Activated naive CD4-positive, alpha-beta T cell treated with Interleukin-2 at 50 U/mL for 16 hours (primary cell): ENCODE data around the gene FAM219A.

Source experiments
- DNase-seq: peaks from one replicate; pipeline ENCODE4 v3.0.0-alpha.2; 2020

Gene FAM219A, protein sequence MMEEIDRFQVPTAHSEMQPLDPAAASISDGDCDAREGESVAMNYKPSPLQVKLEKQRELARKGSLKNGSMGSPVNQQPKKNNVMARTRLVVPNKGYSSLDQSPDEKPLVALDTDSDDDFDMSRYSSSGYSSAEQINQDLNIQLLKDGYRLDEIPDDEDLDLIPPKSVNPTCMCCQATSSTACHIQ

DNA sequence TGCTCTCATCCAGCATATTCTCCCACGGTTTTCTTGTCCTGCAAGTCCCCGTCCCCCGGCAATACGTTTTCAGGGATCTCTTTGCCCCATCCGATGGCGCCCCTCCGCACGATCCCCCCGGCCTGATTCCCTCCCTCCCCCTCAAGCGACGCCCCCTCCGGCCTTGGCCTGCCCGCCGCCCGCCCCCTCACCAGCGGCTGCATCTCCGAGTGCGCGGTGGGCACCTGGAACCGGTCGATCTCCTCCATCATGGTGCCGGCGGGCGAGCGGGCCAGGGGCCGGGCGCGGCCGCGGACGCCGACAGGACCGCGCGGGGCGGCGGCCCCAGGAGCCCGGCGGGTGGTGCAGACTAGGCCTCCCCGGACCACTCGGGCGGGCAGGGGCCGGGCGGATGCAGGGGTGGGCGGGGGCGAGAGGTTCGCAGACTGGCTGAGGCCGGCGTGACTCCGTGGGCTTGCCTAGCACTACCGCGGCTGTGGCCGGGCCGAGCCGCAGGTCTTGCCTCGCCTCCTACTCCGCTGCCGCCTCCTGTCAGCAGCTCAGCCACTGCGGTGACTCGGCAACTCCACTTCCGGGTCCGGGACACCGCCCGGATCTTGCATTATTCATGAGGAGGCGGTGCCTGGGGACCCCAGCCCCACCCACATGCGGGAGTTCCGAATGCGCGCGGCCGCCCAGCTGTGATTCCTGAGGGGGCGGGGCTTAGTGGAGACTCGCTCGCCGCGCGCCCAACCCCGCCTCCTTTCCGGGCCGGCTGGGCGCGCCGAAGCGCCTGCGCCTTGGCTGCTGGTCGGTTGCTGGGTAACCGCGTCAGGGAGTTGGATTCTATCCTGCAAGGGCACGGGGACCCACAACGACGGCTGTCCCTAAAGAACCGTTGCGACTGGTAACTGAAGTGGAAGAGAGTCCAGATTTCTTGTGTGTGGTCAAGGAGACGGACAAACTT is at the start of gene FAM219A, which contains the start of gene DNAI1:
FAM219A (minus strand) TSS at position 558 of the 946 bp plus-strand sequence; CDS start at position 251, 307 bp downstream.
DNAI1 (plus strand) TSS at position 793 of the 946 bp plus-strand sequence. CDS start 201 bp downstream, outside the sequence.
- DNase-seq: peak; percentile 99

DNA sequence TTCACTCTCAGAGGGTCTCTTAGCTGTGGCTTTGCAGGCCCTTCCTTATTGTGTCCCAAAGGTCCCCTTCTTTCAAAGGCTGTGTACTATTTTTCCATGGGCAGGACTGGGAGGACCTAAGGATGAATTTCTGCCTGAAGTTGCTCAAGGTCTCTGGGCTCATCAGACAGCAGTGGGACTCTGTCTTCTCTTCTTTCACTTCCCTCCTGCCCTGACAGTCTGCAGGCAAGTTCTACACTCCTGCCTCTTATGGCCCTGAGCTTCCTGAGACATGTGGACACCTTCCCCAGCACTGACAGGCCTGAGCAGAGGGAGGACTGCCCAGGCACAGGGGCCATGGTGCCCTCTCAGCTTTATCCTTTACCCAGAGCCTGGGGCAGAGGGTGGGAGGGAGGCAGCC is 49.6 kb upstream of the FAM219A start:
- DNase-seq: no peak

DNA sequence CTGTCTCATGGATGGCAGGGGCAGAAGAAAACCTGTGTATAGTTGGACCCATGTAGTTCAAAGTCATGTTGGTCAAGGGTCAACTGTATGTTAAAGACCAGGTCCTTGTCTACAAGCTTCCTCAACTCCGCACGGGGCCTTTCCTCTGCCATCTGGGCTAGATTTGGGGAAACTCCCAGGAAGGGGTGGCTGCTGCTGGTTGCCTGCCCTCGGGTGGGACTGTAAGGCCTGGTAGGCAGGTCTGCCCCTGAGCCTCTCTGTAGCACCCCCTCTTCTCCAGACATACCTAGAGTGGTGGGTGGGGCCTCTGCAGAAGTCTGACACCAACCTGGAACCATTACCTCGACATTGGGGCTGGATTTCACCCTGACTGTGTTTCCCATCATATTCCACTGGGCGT is 49.2 kb upstream of the FAM219A start:
- no peak for DNase-seq

DNA sequence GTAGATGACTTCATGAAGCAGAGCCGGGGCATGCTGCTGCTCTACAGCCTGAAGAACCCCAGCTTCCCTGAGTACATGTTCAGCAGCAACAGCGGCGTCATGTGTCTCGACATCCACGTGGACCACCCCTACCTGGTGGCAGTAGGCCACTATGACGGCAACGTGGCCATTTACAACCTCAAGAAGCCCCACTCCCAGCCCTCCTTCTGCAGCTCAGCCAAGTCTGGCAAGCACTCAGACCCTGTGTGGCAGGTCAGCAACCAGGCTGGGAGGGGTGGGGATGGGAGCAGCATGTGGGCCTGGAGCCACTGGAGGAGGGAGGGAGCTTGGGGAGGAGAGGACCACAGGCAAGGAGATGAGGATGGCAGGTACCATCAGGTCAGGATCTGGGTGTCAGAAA is 48.3 kb upstream of the FAM219A start:
- DNase-seq: no peak

DNA sequence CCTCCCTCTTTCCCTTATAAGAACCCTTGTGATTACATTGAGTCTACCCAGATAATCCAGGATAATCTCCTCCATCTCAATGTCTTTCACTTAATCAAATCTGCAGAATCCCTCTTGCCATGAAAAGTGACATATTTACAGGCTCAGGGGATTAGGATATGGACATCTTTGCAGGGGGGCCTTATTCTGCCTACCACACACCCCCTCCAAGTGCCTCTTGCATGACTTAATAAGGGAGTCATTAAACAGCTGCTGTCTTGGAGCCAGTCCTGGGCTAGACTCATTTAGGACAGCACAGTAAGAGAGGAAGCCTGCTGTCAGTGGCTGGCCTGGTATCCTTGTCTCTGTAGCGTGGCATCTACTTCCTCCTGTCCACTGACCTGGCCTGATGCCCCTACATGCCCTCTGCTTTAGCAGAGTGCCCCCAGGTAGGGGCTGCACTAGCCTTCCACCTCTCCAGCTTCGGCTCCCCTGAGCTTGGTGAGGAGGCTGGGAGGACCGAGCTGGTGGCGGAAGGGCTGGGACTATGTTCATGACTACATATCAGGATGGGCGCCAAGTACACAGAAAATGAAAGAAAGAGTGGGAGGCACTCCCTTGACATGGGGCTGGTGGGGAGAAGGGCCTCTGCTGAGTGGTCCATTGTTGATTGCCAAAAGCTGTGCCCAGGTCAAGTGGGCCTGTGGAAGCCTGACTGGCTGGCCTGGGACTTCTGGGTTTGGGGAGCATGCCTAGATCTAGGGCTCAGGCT is 47.2 kb upstream of the FAM219A start:
- no peak for DNase-seq

DNA sequence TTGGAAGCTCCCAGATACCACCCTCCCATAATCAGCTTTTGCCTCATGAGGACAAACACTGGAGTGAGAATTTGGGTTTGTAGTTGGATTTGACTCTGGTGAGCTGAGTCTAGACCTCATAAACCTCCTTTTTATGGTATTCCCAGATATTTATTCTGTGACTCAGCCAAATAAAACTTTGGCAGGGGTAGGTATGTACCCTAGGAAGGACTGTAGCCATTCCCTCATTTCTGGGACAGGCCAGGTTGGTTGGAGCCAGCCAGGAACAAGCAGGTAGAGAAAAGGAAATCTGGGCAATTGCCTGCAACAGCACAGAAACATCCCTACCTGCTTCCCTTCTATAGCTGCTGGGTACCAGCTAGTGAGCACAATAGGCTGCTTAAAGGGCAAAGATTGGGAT is 45.0 kb upstream of the FAM219A start:
- no peak for DNase-seq

DNA sequence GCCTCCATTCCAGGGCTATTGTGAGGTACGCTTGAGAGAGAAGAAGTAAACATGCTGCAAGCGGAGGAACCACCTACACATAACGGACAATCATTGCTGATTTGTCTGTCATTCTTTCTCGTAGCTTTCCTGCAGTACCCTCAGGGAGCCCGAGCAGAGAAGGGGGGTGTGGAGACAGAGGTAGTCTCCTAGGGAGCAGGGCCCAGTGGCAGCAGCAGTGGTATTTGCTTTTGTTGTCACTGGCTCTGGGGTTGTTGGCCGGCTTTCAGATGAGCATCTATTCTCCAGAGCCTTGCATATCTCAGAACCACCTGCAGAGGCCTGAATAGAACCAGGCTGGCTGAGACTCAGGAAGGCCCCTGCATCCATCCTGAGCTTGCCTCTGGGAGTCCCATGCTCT is 44.5 kb upstream of the FAM219A start:
- DNase-seq: no peak

DNA sequence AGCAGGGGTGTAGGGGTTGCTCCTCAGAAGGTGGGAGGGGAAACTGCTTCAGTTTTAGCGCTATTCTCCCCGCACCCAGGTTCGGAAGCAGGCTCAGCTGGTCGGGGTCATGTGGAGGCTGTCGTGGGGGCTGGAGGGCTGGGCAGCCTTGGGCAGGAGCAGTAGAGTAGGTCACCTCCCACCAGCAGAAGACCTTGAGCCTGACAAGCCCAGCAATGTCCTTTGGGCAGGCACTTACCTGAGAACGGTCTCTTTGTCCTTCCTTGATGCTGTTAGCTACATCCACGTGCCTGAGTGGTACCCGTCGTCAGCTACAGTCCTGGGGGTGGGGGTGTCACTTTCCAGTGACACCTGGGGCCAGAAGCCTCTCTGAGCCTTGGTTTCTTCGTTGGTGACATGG is 44.1 kb upstream of the FAM219A start:
- DNase-seq: no peak

DNA sequence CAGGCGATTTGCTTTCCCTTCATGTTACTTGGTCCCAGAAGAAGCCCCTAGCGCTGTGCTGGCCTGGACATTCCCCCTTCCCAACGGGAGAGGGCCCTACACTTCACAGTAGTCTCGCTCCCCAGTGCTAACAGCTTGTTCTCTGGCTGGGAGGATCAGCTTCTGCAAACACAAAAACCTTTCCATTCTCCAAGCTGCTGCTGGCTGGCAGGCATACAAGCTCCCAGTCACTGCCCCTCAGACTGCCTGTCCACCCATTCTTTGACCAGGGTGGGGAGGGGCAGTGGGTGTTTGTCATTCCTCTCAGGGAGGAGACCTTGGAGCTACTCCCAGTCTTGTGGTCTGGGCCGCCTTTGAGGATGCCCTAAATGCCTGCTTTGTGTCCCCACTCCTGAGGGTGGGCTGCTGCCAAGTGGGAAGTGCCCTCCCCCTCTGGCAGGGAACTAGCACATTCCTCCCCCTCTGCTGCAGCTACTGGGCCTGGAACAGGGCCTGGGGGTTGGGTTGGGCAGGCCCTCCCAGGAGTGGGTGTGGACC is 43.6 kb upstream of the FAM219A start:
- DNase-seq: no peak

DNA sequence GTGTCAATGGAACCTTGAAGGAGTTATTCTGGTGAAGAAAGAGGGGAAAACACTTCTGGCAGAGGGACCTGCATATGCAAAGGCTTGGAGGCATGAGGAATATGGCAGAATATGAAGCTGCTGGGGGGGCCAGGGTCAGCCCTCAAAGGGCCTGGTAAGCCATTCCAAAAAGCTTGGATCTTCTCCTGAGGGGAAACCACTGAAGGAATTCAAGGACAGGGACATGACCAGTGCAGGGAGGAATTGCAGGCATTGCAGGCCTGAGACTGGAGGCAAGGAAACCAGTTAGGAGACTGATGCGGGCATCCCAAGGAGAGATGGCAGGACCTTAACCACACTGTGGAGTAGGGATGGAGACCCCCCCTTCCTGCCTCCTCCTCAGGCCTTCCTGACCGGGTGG is 43.0 kb upstream of the FAM219A start:
- no peak for DNase-seq

DNA sequence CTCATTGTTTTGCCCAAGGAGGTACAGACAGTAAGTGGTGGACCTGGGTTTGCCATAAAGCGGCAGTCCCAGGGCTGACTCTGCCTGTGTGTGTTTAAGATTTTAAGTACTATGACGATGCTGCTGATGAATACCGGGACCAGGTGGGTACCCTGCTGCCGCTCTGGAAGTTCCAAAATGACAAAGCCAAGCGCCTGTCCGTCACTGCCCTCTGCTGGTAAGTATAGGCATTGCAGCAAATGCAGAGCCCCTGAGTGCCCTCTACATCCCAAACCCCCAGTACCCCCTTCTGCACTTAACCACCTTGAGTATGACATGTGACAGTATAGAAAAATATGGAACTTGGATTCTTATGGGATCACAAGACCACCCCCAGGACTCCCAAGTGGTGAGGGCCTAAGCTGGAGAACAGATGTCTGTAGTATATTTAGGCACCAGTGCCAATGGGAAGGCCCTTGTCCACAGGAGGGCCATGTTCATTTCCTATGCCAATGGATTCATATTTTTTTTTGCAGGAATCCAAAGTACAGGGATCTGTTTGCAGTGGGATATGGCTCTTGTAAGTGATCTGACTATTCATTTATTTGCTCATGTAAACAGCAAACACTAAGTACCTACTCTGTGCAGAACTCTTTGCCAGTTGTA is 42.4 kb upstream of the FAM219A start:
- DNase-seq: peak; percentile 80

DNA sequence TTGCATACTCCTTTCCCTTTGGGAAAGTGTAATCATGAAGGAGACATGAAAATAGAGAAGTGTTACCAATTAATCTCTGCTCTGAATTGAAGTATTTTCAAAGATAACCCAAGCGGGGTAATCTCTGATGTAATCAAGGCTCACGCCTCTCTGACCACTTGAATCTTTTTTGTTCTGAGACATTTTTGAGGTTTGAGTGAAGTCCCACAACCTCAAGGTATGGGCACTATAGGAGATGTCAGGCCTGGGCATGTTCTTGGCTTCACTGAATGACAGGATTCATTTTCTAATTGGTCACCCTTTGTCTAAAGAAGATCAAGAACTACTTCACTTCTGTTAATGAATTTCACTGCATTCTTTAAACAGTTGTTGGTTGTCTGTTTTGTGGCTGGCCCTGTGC is 40.7 kb upstream of the FAM219A start:
- DNase-seq: no peak

DNA sequence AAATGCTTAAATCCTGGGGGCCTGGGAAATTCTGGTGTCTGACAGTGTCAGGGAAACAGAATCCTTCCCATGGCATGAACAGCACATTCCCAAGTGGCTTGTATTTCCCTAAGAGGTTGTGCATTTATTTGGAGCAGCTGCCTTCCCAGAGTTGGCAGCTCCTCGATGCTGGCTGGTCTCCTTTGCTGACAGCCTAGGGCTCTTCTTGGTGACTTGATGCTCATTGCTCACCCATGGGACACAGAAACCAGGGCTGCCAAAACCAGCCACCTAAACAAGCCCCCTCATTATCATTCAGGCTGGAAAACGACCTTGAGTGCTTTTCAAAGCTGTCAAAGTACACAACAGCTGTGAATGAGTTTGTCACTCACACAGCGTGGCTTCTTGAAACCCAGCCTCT is 40.2 kb upstream of the FAM219A start:
- no peak for DNase-seq

DNA sequence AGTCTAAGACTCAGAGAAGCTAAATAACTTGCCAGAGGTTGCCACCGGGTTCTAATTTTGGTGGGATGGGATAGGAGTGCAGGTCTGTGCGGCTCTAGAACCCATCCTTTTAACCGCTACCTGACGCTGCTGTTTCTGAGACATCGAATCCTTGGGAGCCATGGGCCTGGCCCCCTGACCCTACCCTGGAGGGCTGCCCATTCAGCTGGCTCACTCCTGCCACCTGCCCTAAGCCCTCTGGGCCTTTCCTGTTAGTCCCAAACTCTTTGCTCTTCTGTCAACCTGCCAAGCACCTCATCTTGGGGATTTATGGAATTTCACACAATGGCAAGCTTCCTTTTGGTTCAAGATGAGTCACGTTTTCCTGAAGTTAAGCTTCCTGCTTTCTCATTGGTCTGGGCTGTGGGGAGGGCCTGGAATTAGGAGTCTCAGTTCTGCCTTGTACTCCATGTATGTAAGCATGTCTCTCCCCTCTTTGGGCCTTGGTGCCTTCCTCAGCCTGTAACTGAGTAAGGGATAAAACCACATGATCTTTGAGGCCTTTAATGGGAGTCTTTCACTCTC is 37.9 kb upstream of the FAM219A start:
- no peak for DNase-seq

DNA sequence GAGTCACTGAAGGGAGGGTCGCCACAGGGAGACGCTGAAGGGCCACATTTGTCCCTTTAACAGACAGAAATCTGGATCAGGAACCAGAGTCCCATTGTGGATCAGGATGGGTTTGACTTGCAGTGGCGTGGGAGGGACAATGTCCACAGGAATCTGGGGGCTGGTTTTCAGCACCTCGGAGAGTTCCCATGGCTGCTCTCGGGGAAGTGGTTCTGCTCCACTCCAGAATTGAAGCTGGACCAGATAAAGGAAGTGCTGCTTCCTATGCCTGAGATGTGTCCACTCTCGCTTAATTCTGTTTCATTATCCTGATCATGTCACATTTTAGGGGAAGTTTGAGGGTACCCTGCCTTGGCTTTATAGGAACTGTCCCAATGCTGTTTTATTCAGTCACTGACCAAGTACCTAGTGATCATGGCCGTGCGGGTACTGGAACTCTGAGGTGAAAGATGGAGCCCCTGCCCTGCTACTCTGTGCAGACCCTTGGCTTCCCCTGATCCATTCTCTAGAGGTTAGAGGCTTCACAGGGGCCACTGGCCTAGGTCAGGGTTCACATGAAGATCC is 35.7 kb upstream of the FAM219A start:
- DNase-seq: peak; percentile 25

DNA sequence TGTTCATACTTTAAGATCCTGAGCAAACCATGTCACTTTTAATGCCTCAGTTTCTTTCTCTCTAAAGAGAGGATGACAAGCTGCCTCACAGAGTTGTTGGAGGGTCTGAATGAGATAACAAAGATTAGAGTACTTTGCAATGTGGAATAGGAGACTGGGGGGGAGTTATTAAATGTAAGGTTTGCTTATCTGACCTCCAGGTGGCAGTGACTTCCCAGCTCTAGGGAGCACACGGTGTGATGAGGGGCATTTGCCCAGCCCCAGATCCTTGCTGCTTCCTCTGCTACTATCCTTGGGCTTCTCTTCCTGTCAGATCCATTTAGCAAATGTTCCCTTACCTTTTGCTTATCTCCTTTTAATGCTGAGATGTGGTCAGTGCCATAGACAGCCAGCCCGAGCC is 33.7 kb upstream of the FAM219A start:
- DNase-seq: no peak

DNA sequence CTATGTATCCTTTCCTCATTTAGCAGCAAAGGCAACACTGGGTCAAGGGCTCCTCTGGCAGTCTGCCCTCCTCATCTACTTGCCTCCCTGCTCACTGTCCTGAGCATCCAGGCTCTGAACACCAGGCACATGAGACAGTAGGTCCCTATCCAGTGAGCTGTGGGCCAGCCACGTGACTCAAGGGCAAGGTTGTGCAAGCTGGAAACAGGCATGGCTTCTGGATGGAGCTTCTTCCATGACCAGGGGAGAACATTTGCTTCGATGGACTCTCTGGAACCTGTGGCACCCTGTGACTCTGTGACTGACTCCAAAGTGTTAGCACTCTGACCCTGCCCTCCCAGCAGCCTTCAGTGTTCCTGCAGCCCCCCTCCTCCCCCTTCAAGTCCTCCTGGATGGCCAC is 33.2 kb upstream of the FAM219A start:
- DNase-seq: no peak

DNA sequence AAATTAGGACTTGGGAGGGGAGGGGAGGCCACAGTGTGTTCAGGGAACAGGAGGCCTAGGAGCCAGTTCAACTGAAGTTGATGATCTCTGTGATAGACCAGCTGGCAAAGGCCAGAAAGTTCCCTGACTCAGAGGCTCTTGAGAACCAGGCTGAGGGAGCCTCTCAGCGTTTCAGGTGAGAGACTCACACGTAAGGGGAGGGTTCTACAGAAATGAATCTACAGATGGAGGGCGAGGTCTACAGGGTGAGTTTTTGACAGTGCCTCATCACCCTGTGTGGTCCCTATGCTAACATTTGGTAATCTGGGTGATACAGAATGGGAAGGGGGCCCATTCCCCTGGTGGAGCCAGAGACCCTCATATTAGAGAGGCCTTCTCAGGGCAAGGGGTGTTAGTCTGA is 32.4 kb upstream of the FAM219A start:
- DNase-seq: no peak

DNA sequence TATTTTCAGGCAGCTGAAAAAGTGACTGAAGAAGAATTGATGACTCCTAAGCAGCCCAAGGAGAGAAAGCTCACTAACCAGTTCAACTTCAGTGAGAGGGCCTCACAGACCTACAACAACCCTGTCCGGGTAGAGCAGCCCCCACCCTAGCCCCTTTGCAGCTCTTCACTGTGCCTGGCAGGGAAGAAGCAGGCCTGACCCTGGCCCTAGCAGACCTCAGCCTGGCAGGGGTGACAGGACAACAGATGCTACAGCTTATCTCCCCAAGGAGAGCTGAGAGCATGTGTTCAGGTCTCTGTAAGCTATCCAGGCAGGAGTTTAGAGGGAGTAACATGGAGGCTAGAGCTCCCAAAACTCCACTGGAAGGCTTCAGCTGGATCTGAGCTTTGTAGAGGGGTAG is 32.0 kb upstream of the FAM219A start:
- no peak for DNase-seq

DNA sequence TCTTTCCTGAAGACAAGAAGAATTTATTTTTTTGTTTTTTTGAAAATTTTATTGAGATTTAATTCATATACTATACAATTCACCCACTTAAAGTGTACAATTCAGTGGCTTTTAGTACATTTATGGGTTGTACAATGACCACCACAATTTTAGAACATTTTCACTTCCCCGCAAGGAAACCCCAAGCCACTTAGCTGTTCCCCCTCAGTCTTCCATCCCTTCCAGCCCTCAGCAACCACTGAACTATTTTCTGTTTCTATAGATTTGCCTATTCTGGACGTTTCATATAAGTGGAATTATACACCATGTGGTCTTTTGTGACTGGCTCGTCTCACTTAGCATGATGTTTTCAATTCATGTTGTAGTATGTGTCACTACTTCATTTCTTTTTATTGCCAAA is 28.2 kb upstream of the FAM219A start:
- DNase-seq: no peak

DNA sequence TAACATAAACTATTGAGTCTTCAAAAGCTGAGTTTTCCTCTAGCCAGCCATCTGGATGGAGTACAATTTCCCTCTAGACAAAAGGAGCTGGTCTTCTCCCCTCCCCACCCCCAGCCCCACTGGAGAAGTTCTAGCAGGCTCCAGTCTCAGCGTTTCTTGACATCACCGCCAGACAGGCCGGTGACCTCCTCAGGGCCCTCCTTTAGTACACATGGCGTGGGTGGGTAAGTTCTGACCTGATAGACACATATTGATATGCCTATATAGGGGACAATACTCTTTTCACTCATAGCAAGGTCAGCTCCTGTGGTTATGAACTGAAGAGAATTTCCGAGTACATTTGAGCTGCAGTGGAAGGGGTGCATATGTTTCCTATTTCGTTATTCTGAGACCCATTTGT is 27.5 kb upstream of the FAM219A start:
- no peak for DNase-seq

DNA sequence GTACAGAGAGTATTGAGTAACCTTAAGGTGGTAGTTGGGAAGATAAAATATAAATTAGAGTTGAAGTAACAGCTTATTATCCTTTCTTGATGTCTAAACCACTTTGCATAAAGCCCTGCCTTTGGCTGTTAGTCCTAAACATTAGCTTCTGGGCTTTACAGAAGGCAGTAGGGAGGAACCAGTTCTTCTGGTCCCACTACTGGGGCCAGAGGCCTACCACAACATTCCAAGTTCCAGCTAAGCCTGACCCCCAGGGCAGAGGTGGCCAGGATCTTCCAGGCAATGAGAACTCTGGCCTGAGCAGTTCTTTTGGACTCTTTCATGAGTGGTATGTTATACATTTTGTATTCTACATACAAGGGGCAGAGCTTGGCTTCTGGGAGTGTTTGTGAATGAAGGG is 26.3 kb upstream of the FAM219A start:
- no peak for DNase-seq
